ENCODE data around the gene TRIM31. TPM values are rescaled to one million over a fixed set of nuclear protein-coding genes. Genes with fewer than 3 reads are reported as not detected.

The TRIM31 gene
- total and polyA plus RNA-seq, 2 donors from 2014 or later, result 0.22 to 0.26 TPM

- Histone ChIP-seq H3K9ac (ENCODE audit: low read length in 3 of 3) (no peak overlapping the region), H3K4me3 (ENCODE audit: low read length in 3 of 3) (no peak overlapping the region), H3K9me3 (ENCODE audit: control insufficient read depth in 2 of 3, insufficient read depth in 1 of 3, low read length in 3 of 3) (no peaks in the 10 kb centered on the region), H3K27ac (ENCODE audit: low read depth in 2 of 2, low read length in 2 of 2) (no peak overlapping the region), H3K36me3 (ENCODE audit: control insufficient read depth in 2 of 3, insufficient read depth in 3 of 3, low read length in 3 of 3) (no peaks in the 10 kb centered on the region), H3K27me3 (ENCODE audit: control insufficient read depth, insufficient read depth, low read length) (peaks cover 2% of the 10 kb centered on the region), H3K4me1 (ENCODE audit: control insufficient read depth in 2 of 3, insufficient read depth in 2 of 3, low read depth in 1 of 3, low read length in 3 of 3) (no peaks in the 10 kb centered on the region)
- no peak for DNase-seq
- FAIRE-seq, result no peak
- intact Hi-C loops (cut with DNase I), result no loop called here
- TF ChIP-seq CTCF (IDR thresholded peaks at IDR 0.05; ENCODE audit: borderline replicate concordance, extremely low read depth, insufficient read depth), result no peak
Measured at GRCh38 chr6:30087876-30088275, 25.0 kb downstream of the TRIM31 start.

GRCh38 chr6:30077218-30077617 is 35.7 kb downstream of the TRIM31 start:
- FAIRE-seq (no peak), DNase-seq (no peak)
- Histone ChIP-seq H3K4me3 (ENCODE audit: low read length in 3 of 3) (no peak overlapping the region), H3K9me3 (ENCODE audit: control insufficient read depth in 2 of 3, insufficient read depth in 1 of 3, low read length in 3 of 3) (no peaks in the 10 kb centered on the region), H3K27ac (ENCODE audit: low read depth in 2 of 2, low read length in 2 of 2) (no peak overlapping the region), H3K36me3 (ENCODE audit: control insufficient read depth in 2 of 3, insufficient read depth in 3 of 3, low read length in 3 of 3) (no peaks in the 10 kb centered on the region), H3K9ac (ENCODE audit: low read length in 3 of 3) (no peak overlapping the region), H3K4me1 (ENCODE audit: control insufficient read depth in 2 of 3, insufficient read depth in 2 of 3, low read depth in 1 of 3, low read length in 3 of 3) (peaks cover 0 to 8% (median 3%) of the 10 kb centered on the region in 3 donors), H3K27me3 (ENCODE audit: control insufficient read depth, insufficient read depth, low read length) (peaks cover 50% of the 10 kb centered on the region)
- intact Hi-C loops (cut with DNase I), result no loop called here
- no peak for TF ChIP-seq CTCF (IDR thresholded peaks at IDR 0.05; ENCODE audit: borderline replicate concordance, extremely low read depth, insufficient read depth)

GRCh38 chr6:30075790-30076732 is 36.8 kb downstream of the TRIM31 start:
- no peak overlapping the region for H3K9ac ChIP-seq (ENCODE audit: low read length in 3 of 3)
- FAIRE-seq (no peak), DNase-seq (peak in 2 of 5 donors; percentile 12 to 88)
- TF ChIP-seq CTCF (IDR thresholded peaks at IDR 0.05; ENCODE audit: borderline replicate concordance, extremely low read depth, insufficient read depth), result no peak
- peaks cover 57% of the 10 kb centered on the region for H3K27me3 ChIP-seq (ENCODE audit: control insufficient read depth, insufficient read depth, low read length)
- H3K9me3 ChIP-seq (ENCODE audit: control insufficient read depth in 2 of 3, insufficient read depth in 1 of 3, low read length in 3 of 3), result no peaks in the 10 kb centered on the region
- H3K4me3 ChIP-seq (ENCODE audit: low read length in 3 of 3), result no peak overlapping the region
- H3K36me3 ChIP-seq (ENCODE audit: control insufficient read depth in 2 of 3, insufficient read depth in 3 of 3, low read length in 3 of 3), result no peaks in the 10 kb centered on the region
- intact Hi-C loops (cut with DNase I), result no loop called here
- no peak overlapping the region for H3K27ac ChIP-seq (ENCODE audit: low read depth in 2 of 2, low read length in 2 of 2)
- peaks cover 0 to 8% (median 3%) of the 10 kb centered on the region in 3 donors for H3K4me1 ChIP-seq (ENCODE audit: control insufficient read depth in 2 of 3, insufficient read depth in 2 of 3, low read depth in 1 of 3, low read length in 3 of 3)

Measured in kidney (tissue), 14 donors.